ENCODE data around the gene PPM1N. TPM values are rescaled to one million over a fixed set of nuclear protein-coding genes. Genes with fewer than 3 reads are reported as not detected.
A peak's percentile ranks its signal among the peaks of the same experiment; 100 is the strongest.

The PPM1N gene
- total and polyA plus RNA-seq, 2 of the 4 experiments (the other 2 are of a cell fraction): 0.90 to 1.6 TPM

DNA sequence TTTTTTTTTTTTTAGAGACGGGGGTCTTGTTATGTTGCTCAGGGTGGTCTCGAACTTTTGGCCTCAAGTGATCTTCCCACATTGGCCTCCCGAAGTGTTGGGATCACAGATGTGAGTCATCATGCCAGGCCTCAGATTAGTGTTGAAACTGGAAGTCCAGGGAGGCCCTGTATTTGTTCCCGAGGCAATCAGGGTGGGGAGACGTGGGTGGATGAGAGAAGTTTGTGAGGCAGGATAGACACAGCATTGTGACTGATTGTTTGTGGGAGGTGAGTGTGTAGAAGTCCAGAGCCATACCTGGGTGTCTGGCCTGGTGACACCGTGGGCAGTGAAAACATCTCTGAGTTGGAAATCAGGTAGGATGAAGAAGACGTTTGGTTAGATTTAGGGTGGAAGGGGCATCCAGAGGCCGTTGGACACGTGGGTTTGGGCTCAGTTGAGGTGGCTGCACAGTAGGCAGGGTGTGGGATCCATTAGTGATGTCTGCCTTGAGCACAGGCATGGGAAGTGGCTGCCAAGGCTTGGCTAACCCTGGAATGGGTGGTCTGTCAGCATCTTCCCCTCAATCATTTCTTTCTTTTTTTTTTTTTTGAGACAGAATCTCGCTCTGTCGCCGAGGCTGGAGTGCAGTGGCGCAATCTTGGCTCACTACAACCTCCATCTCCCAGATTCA, 13.8 kb upstream of the PPM1N start:
- TF ChIP-seq RAD21 (IDR thresholded peaks at IDR 0.05; ENCODE audit: low read length): no peak
- no peak for TF ChIP-seq RFX5 (IDR thresholded peaks at IDR 0.05; ENCODE audit: low read depth, low read length)

More for the DNA sequence above, 13.8 kb upstream of the PPM1N start:
- no peak overlapping the region for H3K56ac ChIP-seq (ENCODE audit: extremely low read depth, insufficient read depth, low read length)
- no peak for ATAC-seq (ENCODE audit: low read depth)
- H2AFZ ChIP-seq (replicated peaks; ENCODE audit: low read length, poor library complexity): peak overlapping the region; percentile 58
- BruUV-seq (replicated peaks): no TSS peak
- no peak overlapping the region for H2BK15ac ChIP-seq (ENCODE audit: low read depth, low read length)
- H2AK9ac ChIP-seq (replicated peaks; ENCODE audit: low read depth, low read length, poor library complexity): peak overlapping the region; percentile 5
- no peak overlapping the region for H3K4me2 ChIP-seq (ENCODE audit: low read depth, low read length)
- no peak overlapping the region for H3K14ac ChIP-seq (replicated peaks; ENCODE audit: low read depth, low read length)
- no peaks in the 10 kb centered on the region; a peak in 1 of 4 replicates for H3K79me1 ChIP-seq (ENCODE audit: low read depth in 1 of 2, low read length in 2 of 2)
- no peak overlapping the region for H4K8ac ChIP-seq (ENCODE audit: low read depth in 2 of 2, low read length in 2 of 2)
- CTCF ChIA-PET: interaction anchor here (0.8 to 2.3 kb wide), 8 partner anchors 10 to 86 kb away, joined by 3 to 21 read pairs (median 7); partner anchors contain the start of genes FOSB, PPM1N and RTN2
- no peak overlapping the region for H4K5ac ChIP-seq (ENCODE audit: low read depth, low read length)
- no peak overlapping the region for H3K4me3 ChIP-seq (ENCODE audit: insufficient read depth, low read depth, low read length)
- no peak overlapping the region for H4K91ac ChIP-seq (ENCODE audit: insufficient read depth, low read depth, low read length)
- no peak overlapping the region for H2BK120ac ChIP-seq (ENCODE audit: low read depth, low read length)
- intact Hi-C loops (cut with micrococcal nuclease) (no loop called here), in situ Hi-C loops (cut with MboI; ENCODE audit: low sequenced_read_pairs) (no loop called here), dilution Hi-C loops (cut with HindIII; ENCODE audit: low sequenced_read_pairs, unreplicated experiment) (no loop called here)
- no peak overlapping the region for H2BK5ac ChIP-seq (ENCODE audit: low read depth, low read length, poor library complexity, severe bottlenecking)
- POLR2A ChIA-PET (ENCODE audit: unreplicated experiment): no interaction called here
- no peaks in the 10 kb centered on the region for H3K27me3 ChIP-seq (ENCODE audit: control insufficient read depth, insufficient read depth, low read length)
- no peak overlapping the region for H3K18ac ChIP-seq (ENCODE audit: low read depth, low read length)
- DNase-seq: no peak
- H4K20me1 ChIP-seq (ENCODE audit: insufficient read depth, low read length): no peaks in the 10 kb centered on the region
- H3K9me3 ChIP-seq (ENCODE audit: control insufficient read depth, insufficient read depth, low read length): no peaks in the 10 kb centered on the region
- H3K4me1 ChIP-seq (ENCODE audit: control insufficient read depth, insufficient read depth, low read length): no peaks in the 10 kb centered on the region
- H2BK20ac ChIP-seq (ENCODE audit: low read depth, low read length): no peak overlapping the region
- no peak overlapping the region for H2AK5ac ChIP-seq (ENCODE audit: low read depth, low read length)
- no peak overlapping the region for H3K4ac ChIP-seq (ENCODE audit: low read depth, low read length)
- peaks cover 6% of the 10 kb centered on the region; the same call in 1 of the 2 replicates for H3K9me1 ChIP-seq (ENCODE audit: insufficient read depth, low read length)
- no peaks in the 10 kb centered on the region for H3K36me3 ChIP-seq (ENCODE audit: control insufficient read depth, insufficient read depth, low read length)
- no peak overlapping the region for H3K27ac ChIP-seq (ENCODE audit: insufficient read depth, low read length)
- no peak overlapping the region for H3K9ac ChIP-seq (ENCODE audit: low read depth, low read length)
- H3K23ac ChIP-seq (ENCODE audit: low read depth, low read length): no peak overlapping the region
- 74% methylated on average over 3 of the region's 13 CpGs; no CpG with 5 or more reads in 1 of the 2 experiments for WGBS, 2 experiments (ENCODE audit: extremely low coverage in 2 of 2, insufficient read length in 1 of 2)
